Measurements from ENCODE around the gene RAD21L1.

The RAD21L1 gene

DNA sequence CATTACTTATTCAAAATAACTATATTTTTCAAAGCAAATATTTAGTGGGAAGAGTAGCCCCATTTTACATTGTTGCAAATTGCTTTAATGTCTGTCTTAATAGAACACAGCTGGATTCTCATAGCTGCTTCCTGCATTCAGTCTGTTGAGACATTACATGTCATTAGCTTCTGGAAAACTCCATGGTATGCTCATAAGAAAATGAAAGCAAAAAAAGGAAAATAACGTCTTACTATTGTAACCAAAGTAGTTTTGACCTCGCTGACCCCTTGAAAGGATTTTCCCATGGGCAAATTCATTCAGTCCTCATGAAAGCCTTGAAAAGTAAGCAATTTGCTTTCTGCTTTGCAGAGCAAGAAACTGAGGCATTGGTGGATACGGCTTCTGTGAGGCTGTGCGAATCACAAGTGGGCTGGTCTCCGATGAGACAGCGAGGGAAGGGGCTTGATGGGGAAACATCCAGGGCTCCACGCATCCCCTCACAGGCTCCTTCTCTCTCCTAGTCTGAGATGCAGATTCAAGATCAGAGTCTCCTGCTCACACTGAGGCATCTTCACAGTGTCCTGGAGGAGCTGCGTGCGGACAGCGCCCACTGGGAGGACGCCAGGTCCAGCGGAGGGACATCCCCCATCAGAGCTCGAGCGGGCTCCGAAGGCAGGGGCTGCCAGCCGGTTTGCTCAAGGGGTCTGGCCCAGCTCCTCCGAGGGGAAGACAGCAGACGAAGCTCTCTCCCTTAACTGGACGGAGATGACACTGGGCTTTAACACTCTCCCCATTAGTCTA is 19.3 kb upstream of the RAD21L1 start:
- no peak overlapping the region for H3K4me3 Mint-ChIP-seq
- no peaks in the 10 kb centered on the region for H3K9me3 Mint-ChIP-seq
- peaks cover 14% of the 10 kb centered on the region for H3K27me3 Mint-ChIP-seq (ENCODE audit: low read depth)

DNA sequence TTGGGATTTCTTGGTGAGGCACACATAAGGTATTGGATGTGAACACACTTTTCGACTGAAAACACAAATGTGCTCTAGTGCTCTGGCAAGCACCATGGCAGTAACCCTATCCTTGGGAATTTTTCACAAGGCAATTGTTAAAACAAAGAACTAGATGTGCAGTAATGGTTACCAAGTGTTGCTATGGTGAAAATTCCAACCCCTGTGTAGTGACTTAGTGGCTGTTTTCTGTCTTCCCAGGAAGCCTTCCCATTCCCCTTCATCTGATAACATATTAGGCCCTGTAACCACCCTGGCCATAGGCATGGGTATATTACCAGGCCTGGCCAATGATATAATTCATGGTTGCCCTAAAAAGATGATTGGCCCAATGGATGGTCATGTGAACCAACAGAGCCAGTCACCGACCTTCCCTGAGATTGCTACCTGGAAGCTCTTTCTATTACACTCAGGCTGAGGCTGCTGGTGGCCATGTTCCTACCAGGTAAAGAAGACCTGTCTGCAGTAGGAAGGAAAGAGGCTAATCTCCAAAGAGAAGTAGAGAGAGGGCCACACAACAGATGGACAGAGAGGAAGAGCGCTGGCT is 18.5 kb upstream of the RAD21L1 start:
- H3K4me1 Mint-ChIP-seq, result no peaks in the 10 kb centered on the region
- H3K27me3 Mint-ChIP-seq (ENCODE audit: low read depth), result peaks cover 16% of the 10 kb centered on the region
- TF ChIP-seq, protein P1, sequence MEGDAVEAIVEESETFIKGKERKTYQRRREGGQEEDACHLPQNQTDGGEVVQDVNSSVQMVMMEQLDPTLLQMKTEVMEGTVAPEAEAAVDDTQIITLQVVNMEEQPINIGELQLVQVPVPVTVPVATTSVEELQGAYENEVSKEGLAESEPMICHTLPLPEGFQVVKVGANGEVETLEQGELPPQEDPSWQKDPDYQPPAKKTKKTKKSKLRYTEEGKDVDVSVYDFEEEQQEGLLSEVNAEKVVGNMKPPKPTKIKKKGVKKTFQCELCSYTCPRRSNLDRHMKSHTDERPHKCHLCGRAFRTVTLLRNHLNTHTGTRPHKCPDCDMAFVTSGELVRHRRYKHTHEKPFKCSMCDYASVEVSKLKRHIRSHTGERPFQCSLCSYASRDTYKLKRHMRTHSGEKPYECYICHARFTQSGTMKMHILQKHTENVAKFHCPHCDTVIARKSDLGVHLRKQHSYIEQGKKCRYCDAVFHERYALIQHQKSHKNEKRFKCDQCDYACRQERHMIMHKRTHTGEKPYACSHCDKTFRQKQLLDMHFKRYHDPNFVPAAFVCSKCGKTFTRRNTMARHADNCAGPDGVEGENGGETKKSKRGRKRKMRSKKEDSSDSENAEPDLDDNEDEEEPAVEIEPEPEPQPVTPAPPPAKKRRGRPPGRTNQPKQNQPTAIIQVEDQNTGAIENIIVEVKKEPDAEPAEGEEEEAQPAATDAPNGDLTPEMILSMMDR (IDR thresholded peaks at IDR 0.05; ENCODE audit: unreplicated experiment in 3 of 3), result no peak
- no peak overlapping the region for H3K27ac Mint-ChIP-seq
- no peak overlapping the region for H3K4me3 Mint-ChIP-seq
- H3K36me3 Mint-ChIP-seq (ENCODE audit: low read depth), result no peaks in the 10 kb centered on the region
- no peaks in the 10 kb centered on the region for H3K9me3 Mint-ChIP-seq

More for the DNA sequence above, 19.3 kb upstream of the RAD21L1 start:
- TF ChIP-seq, protein P1 (IDR thresholded peaks at IDR 0.05; ENCODE audit: unreplicated experiment in 3 of 3), result no peak
- Mint-ChIP-seq H3K27ac (no peak overlapping the region), H3K4me1 (no peaks in the 10 kb centered on the region), H3K36me3 (ENCODE audit: low read depth) (no peaks in the 10 kb centered on the region)

DNA sequence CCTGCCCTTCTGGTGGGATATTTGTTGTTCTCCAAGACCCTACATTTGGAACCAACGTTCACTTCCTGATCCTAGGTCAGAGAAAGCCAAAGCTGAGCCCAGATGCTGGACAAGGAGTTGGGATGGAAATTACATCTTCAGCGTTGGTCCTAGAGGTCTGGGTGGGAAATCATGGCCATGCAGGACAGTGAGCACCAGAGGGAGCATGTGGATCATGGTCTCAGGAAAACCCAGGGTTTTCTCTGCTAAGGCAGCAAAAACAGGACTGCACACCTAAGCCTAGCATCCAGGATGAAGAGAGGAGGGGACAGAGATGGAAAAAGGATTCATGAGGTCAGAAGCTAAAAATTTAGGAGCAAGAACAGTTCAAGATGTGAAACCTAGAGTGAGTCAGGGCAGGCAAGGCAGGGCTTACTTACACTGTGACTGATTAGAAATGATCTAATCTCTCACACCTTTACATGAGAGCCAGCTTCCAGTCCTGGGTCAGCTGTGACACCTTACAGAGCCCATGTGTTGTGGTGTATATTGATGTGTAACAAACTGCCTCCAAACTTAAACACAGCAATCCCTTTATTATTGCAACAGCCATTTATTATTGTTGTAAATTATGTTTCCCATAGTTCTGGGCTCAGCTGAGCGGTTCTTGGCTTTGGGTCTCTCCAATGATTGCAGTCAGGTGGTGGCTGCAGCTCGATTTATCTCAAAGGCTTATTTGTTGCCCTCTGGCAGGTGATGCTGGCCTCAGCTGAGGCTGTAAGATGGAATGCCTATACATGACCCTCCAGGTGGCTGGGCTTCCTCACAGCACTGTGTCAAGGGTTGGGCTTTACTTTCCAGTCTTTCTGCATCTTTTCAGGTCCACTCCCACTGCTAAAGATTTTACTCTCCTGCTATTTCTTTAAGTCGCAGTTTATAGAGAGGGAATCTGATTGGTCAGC is 16.1 kb upstream of the RAD21L1 start:
- Mint-ChIP-seq H3K27ac (no peak overlapping the region), H3K27me3 (ENCODE audit: low read depth) (peaks cover 30% of the 10 kb centered on the region), H3K9me3 (no peaks in the 10 kb centered on the region), H3K4me3 (no peak overlapping the region), H3K36me3 (ENCODE audit: low read depth) (no peaks in the 10 kb centered on the region), H3K4me1 (no peaks in the 10 kb centered on the region)
- TF ChIP-seq, protein P1 (IDR thresholded peaks at IDR 0.05; ENCODE audit: unreplicated experiment in 3 of 3), result no peak

DNA sequence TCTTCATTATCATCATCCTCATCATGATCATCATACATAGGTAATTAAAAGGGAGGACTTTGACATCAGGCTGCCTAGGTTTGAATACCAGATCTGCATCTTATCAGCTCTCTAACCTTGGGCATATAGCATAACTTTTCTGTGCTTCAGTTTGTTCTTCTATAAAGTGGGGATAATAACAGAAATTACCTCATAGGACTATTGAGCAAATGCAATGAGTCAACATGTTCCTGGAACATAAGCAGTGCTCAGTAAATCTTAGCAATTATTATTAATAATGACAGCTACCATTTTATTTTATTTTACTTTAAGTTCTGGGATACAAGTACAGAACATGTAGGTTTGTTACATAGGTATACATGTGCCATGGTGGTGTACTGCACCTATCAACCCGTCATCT is 15.3 kb upstream of the RAD21L1 start:
- Mint-ChIP-seq H3K4me3 (no peak overlapping the region), H3K36me3 (ENCODE audit: low read depth) (no peaks in the 10 kb centered on the region), H3K9me3 (no peaks in the 10 kb centered on the region), H3K27me3 (ENCODE audit: low read depth) (peaks cover 38% of the 10 kb centered on the region), H3K4me1 (no peaks in the 10 kb centered on the region), H3K27ac (no peak overlapping the region)
- TF ChIP-seq, protein P1 (IDR thresholded peaks at IDR 0.05; ENCODE audit: unreplicated experiment in 3 of 3), result no peak

DNA sequence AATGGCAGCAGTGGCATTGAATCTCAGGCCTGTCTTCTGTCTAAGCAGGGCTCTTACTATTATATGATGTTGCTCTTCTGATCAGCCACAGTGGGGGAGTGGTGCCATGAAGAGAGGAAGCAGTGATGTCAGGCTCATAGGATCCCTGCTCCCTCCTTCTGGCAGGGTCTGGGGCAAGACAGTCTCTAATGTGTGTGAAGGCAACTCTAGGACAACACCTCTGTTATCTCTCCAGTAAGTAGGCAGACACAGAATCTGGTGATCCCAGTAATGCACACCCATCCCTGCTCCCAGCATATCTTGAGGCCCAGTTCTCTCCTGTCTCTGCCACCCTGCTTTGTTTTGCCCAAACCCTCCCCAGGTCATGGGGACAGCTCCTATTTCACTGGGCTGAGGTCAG is 13.8 kb upstream of the RAD21L1 start:
- Mint-ChIP-seq H3K4me1 (no peaks in the 10 kb centered on the region), H3K9me3 (no peaks in the 10 kb centered on the region), H3K27me3 (ENCODE audit: low read depth) (peaks cover 41% of the 10 kb centered on the region), H3K27ac (no peak overlapping the region), H3K36me3 (ENCODE audit: low read depth) (no peaks in the 10 kb centered on the region), H3K4me3 (no peak overlapping the region)
- TF ChIP-seq, protein P1 (IDR thresholded peaks at IDR 0.05; ENCODE audit: unreplicated experiment in 3 of 3), result no peak
